DND-41 (cell line): Measurements from ENCODE around the gene S100A12.

ENCODE experiments used
- EZH2 ChIP-seq: IDR thresholded peaks from 3 replicates; pipeline ENCODE4 v1.6.1; 2012; ENCODE audit warnings: borderline replicate concordance, low read depth, mild to moderate bottlenecking, moderate library complexity, low read length, inconsistent platforms; ENCODE audit not compliant: severe bottlenecking
- TF ChIP-seq, protein P1 (sequence below): IDR thresholded peaks from 2 replicates; pipeline ENCODE4 v1.5.1; 2012; ENCODE audit warnings: borderline replicate concordance, low read length, moderate library complexity, mild to moderate bottlenecking; ENCODE audit not compliant: poor library complexity, severe bottlenecking; ENCODE audit errors: extremely low read depth

DNA sequence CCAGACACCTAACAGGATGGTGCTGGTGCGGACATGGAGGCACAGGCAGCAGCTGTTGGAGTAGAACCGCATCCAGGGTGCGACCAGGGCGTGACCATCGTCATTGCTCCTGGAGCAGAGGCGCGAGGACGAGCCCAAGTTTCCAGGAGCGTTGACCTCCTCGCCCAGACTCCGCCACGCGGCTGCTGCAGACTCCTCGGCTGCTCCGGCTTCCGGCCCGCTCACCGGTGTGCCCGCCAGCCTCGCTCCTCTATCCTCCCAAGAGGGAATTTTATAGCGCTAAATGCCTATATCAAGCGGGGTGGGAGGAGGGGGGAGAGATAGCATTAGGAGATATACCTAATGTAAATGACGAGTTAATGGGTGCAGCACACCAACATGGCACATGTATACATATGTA lies 5.3 kb upstream of the S100A12 start:
- TF ChIP-seq, protein P1, sequence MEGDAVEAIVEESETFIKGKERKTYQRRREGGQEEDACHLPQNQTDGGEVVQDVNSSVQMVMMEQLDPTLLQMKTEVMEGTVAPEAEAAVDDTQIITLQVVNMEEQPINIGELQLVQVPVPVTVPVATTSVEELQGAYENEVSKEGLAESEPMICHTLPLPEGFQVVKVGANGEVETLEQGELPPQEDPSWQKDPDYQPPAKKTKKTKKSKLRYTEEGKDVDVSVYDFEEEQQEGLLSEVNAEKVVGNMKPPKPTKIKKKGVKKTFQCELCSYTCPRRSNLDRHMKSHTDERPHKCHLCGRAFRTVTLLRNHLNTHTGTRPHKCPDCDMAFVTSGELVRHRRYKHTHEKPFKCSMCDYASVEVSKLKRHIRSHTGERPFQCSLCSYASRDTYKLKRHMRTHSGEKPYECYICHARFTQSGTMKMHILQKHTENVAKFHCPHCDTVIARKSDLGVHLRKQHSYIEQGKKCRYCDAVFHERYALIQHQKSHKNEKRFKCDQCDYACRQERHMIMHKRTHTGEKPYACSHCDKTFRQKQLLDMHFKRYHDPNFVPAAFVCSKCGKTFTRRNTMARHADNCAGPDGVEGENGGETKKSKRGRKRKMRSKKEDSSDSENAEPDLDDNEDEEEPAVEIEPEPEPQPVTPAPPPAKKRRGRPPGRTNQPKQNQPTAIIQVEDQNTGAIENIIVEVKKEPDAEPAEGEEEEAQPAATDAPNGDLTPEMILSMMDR: no peak
- TF ChIP-seq EZH2: no peak
